Measurements from ENCODE around the gene CUL1.

GRCh38 chr7:148773334-148773733 is 74.6 kb downstream of the CUL1 start:
- peak; percentile 81; the same call in 1 of the 2 replicates for TF ChIP-seq POLR2AphosphoS5 (IDR thresholded peaks at IDR 0.05; ENCODE audit: borderline replicate concordance, low read depth, low read length)
- TF ChIP-seq EZH2 (IDR thresholded peaks at IDR 0.05): no peak
